HCT116 (cell line): ENCODE data around the gene RNF10. TPM values are rescaled to one million over a fixed set of nuclear protein-coding genes. Genes with fewer than 3 reads are reported as not detected.

Experiments used
- ATAC-seq: fragments of 200-7000 bp; cut with Tn5 transposase; 2 replicates; pipeline ENCODE4 v1.9.1; 2020; ENCODE audit warnings: mild to moderate bottlenecking, moderate library complexity
- BruUV-seq: library from RNA; stranded (reverse); fragments of 400-500 nt; replicated peaks from 2 replicates; lab custom pipeline; 2021; lab: Mats Ljungman, UMichigan
- CTCF ChIA-PET: fragments of 300-600 bp; sonication (Branson Sonifier 250); formaldehyde crosslinking; loops from one replicate; lab custom pipeline; 2021; ENCODE audit warnings: antibody characterized with exemption; lab: Charles Lee
- POLR2A ChIA-PET: fragments of 300-600, 350-600 bp; sonication (Branson Sonifier 250); formaldehyde crosslinking; loops from one replicate; lab custom pipeline; 2021; ENCODE audit warnings: antibody characterized with exemption; lab: Charles Lee
- RAD21 ChIA-PET, 2 experiments: fragments of 300-600 bp; sonication (Branson Sonifier 250); formaldehyde crosslinking; loops; one replicate each; lab custom pipeline; 2023; ENCODE audit warnings: low total read pairs in 2 of 2; ENCODE audit not compliant: uncharacterized antibody in 2 of 2, unreplicated experiment in 2 of 2, low non-redundant PET in 1 of 2; lab: Charles Lee
- DNase-seq: peaks from one replicate; pipeline ENCODE4 v3.0.0-alpha.2; 2010; ENCODE audit warnings: low read depth, low spot score
- H2AFZ ChIP-seq: fragments of 200-600 bp; shearing (Covaris generic), sonication (generic); 2 replicates; pipeline ENCODE4 v1.6.1; 2017; ENCODE audit warnings: low read depth, mixed run types, mixed read lengths, antibody characterized with exemption, low read length; ENCODE audit not compliant: poor library complexity, severe bottlenecking
- H3K27ac ChIP-seq: 2 replicates; pipeline ENCODE4 v1.5.1; 2012; ENCODE audit warnings: low read depth, low read length
- H3K27me3 ChIP-seq: fragments of 200-600 bp; sonication (generic); 2 replicates; pipeline ENCODE4 v1.6.1; 2016; ENCODE audit warnings: mixed run types, low read length, mixed read lengths; ENCODE audit not compliant: insufficient read depth
- H3K36me3 ChIP-seq, 2 experiments: fragments of 200-500 bp in 1 of 2; fragments of 200-600 bp in 1 of 2; sonication (Bioruptor generic) in 1 of 2; sonication (generic) in 1 of 2; 2 replicates each; pipeline versions ENCODE4 v1.5.1 to v1.6.1; 2014 to 2016; ENCODE audit warnings: low read length in 2 of 2, inconsistent platforms in 1 of 2, mixed read lengths in 1 of 2, mixed run types in 1 of 2; ENCODE audit not compliant: insufficient read depth in 2 of 2, control insufficient read depth in 1 of 2
- H3K4me1 ChIP-seq, 2 experiments: fragments of 200-600 bp in 1 of 2; sonication (generic) in 1 of 2; 2 replicates each; pipeline versions ENCODE4 v1.5.1 to v1.6.1; 2012 to 2017; ENCODE audit warnings: low read length in 2 of 2, inconsistent platforms in 1 of 2, mild to moderate bottlenecking in 1 of 2, mixed read lengths in 1 of 2, mixed run types in 1 of 2, moderate library complexity in 1 of 2; ENCODE audit not compliant: insufficient read depth in 2 of 2, control insufficient read depth in 1 of 2
- H3K4me2 ChIP-seq: fragments of 200-600 bp; sonication (generic); 2 replicates; pipeline ENCODE4 v1.6.1; 2017; ENCODE audit warnings: mixed run types, low read length, mixed read lengths
- H3K4me3 ChIP-seq, 2 experiments: fragments of 200-600 bp in 1 of 2; sonication (generic) in 1 of 2; replicated peaks in 1 of 2; 2 replicates each; pipeline ENCODE4 v1.5.1; 2011 to 2016; ENCODE audit warnings: low read length in 2 of 2, control low read depth in 1 of 2, low read depth in 1 of 2, mild to moderate bottlenecking in 1 of 2, mixed read lengths in 1 of 2, mixed run types in 1 of 2
- H3K79me2 ChIP-seq: fragments of 200-600 bp; sonication (generic); 2 replicates; pipeline ENCODE4 v1.6.1; 2017; ENCODE audit warnings: mild to moderate bottlenecking, mixed run types, low read length, moderate library complexity, mixed read lengths; ENCODE audit not compliant: insufficient read depth
- H3K9ac ChIP-seq: fragments of 200-600 bp; sonication (generic); 2 replicates; pipeline ENCODE4 v1.6.1; 2016; ENCODE audit warnings: low read length, mixed read lengths
- H3K9me2 ChIP-seq: fragments of 200-600 bp; sonication (generic), shearing (Covaris generic); 2 replicates; pipeline ENCODE4 v1.6.1; 2017; ENCODE audit warnings: mixed run types, mild to moderate bottlenecking, moderate library complexity; ENCODE audit not compliant: insufficient read depth
- H3K9me3 ChIP-seq, 2 experiments: fragments of 200-500 bp in 1 of 2; fragments of 200-600 bp in 1 of 2; sonication (Bioruptor generic) in 1 of 2; sonication (generic) in 1 of 2; 2 replicates each; pipeline ENCODE4 v1.6.1; 2014 to 2017; ENCODE audit warnings: low read length in 2 of 2, mixed read lengths in 2 of 2, inconsistent platforms in 1 of 2, low read depth in 1 of 2, mild to moderate bottlenecking in 1 of 2, mixed run types in 1 of 2, moderate library complexity in 1 of 2; ENCODE audit not compliant: control insufficient read depth in 1 of 2, insufficient read depth in 1 of 2
- H4K20me1 ChIP-seq: fragments of 200-600 bp; sonication (generic), shearing (Covaris generic); 2 replicates; pipeline ENCODE4 v1.6.1; 2017; ENCODE audit warnings: mixed run types, mild to moderate bottlenecking, moderate library complexity; ENCODE audit not compliant: insufficient read depth
- CBX3 ChIP-seq: IDR thresholded peaks from 2 replicates; pipeline ENCODE4 v1.6.1; 2012; ENCODE audit warnings: low read depth
- CEBPB ChIP-seq: IDR thresholded peaks from 2 replicates; pipeline ENCODE4 v1.6.1; 2012; ENCODE audit warnings: low read depth
- EGR1 ChIP-seq: IDR thresholded peaks from 2 replicates; pipeline ENCODE4 v1.6.1; 2012; ENCODE audit warnings: low read depth
- EZH2phosphoT487 ChIP-seq: fragments of 200-600 bp; IDR thresholded peaks from 2 replicates; pipeline ENCODE4 v1.6.1; 2018; ENCODE audit warnings: antibody characterized with exemption, borderline replicate concordance
- JUND ChIP-seq: IDR thresholded peaks from 2 replicates; pipeline ENCODE4 v1.6.1; 2012
- MAX ChIP-seq: IDR thresholded peaks from 2 replicates; pipeline ENCODE4 v1.6.1; 2012
- POLR2A ChIP-seq: IDR thresholded peaks from 2 replicates; pipeline ENCODE4 v1.7.0; 2011; ENCODE audit warnings: borderline replicate concordance; ENCODE audit not compliant: insufficient read depth, insufficient read length; ENCODE audit errors: extremely low read depth
- POLR2AphosphoS5 ChIP-seq: IDR thresholded peaks from 2 replicates; pipeline ENCODE4 v1.6.1; 2011; ENCODE audit warnings: mild to moderate bottlenecking, low read depth, low read length, moderate library complexity
- RAD21 ChIP-seq: IDR thresholded peaks from 2 replicates; pipeline ENCODE4 v1.6.1; 2012; ENCODE audit warnings: low read depth, mild to moderate bottlenecking
- SIN3A ChIP-seq: IDR thresholded peaks from 2 replicates; pipeline ENCODE4 v1.6.1; 2012; ENCODE audit warnings: low read depth
- SP1 ChIP-seq: IDR thresholded peaks from 2 replicates; pipeline ENCODE4 v1.6.1; 2012; ENCODE audit warnings: low read depth
- TCF7L2 ChIP-seq: IDR thresholded peaks from 2 replicates; pipeline ENCODE4 v1.7.0; 2011; ENCODE audit warnings: borderline replicate concordance, inconsistent platforms; ENCODE audit not compliant: insufficient read depth, insufficient read length; ENCODE audit errors: extremely low read depth
- YY1 ChIP-seq: IDR thresholded peaks from 2 replicates; pipeline ENCODE4 v1.6.1; 2011; ENCODE audit warnings: low read length, low read depth, moderate library complexity, mild to moderate bottlenecking; ENCODE audit not compliant: insufficient replicate concordance; ENCODE audit errors: extremely low read depth
- ZNF274 ChIP-seq: fragments of 200-500 bp; sonication (Bioruptor generic); IDR thresholded peaks from 2 replicates; pipeline ENCODE4 v1.6.1; 2014; ENCODE audit warnings: mild to moderate bottlenecking, low read depth, low read length, inconsistent platforms
- intact Hi-C: fragments of 100-400 bp; cut with micrococcal nuclease; formaldehyde crosslinking; loops from 2 replicates; pipeline ENCODE4 v1.10.0; 2022
- total RNA-seq: library from RNA; stranded (reverse); gene quantifications from one replicate; pipeline ENCODE4 v1.2.1, GENCODE V29; 2021; ENCODE audit not compliant: unreplicated experiment

The RNF10 gene
- total RNA-seq, 1 experiment from 2014 or later: 141 TPM

DNA sequence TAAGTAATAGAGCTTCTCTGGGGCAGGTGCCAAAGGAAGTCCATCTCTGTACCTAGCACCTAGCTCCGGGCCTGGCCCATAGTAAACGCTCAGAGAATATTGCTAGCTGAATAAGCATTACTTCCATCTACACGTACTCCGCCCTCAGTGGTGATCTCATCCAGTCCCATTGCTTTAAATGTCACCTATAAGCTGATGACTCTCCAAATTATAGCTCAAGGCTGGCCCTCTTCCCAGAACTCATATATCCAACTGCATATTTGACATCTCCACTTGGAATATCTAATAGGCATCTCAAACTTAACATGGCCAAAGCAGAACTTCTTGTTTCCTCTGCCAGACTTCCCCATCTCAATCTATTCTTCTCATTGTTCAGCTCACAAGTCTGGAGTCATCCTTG is 45.1 kb upstream of the RNF10 start:
- Histone ChIP-seq H3K9me2 (no peaks in the 10 kb centered on the region), H3K9ac (no peak overlapping the region), H3K9me3 (no peaks in the 10 kb centered on the region), H3K4me1 (no peaks in the 10 kb centered on the region), H2AFZ (no peak overlapping the region)
- CTCF ChIA-PET: no interaction called here
- BruUV-seq: no TSS peak
- intact Hi-C loops: no loop called here
- TF ChIP-seq CBX3 (no peak), SIN3A (no peak), YY1 (no peak), JUND (no peak), ZNF274 (no peak), CEBPB (no peak), EZH2phosphoT487 (no peak), TCF7L2 (no peak), EGR1 (no peak), RAD21 (no peak)
- TF ChIP-seq, all 23 proteins: peak for 0
- Histone ChIP-seq H3K27me3 (no peaks in the 10 kb centered on the region), H3K79me2 (0 out of 2 replicates have a peak, but pooled peaks cover 3% of the 10 kb centered on the region), H4K20me1 (no peaks in the 10 kb centered on the region), H3K4me2 (no peak overlapping the region), H3K36me3 (no peaks in the 10 kb centered on the region; a peak in 2 of 4 replicates), H3K27ac (no peak overlapping the region), H3K4me3 (no peak overlapping the region)
- ATAC-seq (no peak), DNase-seq (no peak)
- POLR2A ChIA-PET: no interaction called here
- RAD21 ChIA-PET: no interaction called here

- TF ChIP-seq SP1 (no peak), YY1 (no peak), POLR2AphosphoS5 (no peak), MAX (no peak), SIN3A (no peak), RAD21 (no peak), EZH2phosphoT487 (no peak), TCF7L2 (no peak), CEBPB (no peak), POLR2A (no peak), ZNF274 (no peak)
- H3K4me3 ChIP-seq: no peak overlapping the region
- H3K9ac ChIP-seq: no peak overlapping the region
- H3K27me3 ChIP-seq: no peaks in the 10 kb centered on the region
- H4K20me1 ChIP-seq: no peaks in the 10 kb centered on the region
- no peak overlapping the region for H2AFZ ChIP-seq
- intact Hi-C loops: no loop called here
- H3K79me2 ChIP-seq: peaks cover 13% of the 10 kb centered on the region; the same call in 1 of the 2 replicates
- peaks cover 3 to 7% of the 10 kb centered on the region in 2 experiments; a peak in 2 of 4 replicates for H3K4me1 ChIP-seq
- POLR2A ChIA-PET: no interaction called here
- ATAC-seq (no peak), DNase-seq (no peak)
- RAD21 ChIA-PET: no interaction called here
- no peaks in the 10 kb centered on the region for H3K9me2 ChIP-seq
- no peak overlapping the region for H3K4me2 ChIP-seq
- H3K9me3 ChIP-seq: no peaks in the 10 kb centered on the region
- H3K36me3 ChIP-seq: no peaks in the 10 kb centered on the region; a peak in 2 of 4 replicates
- no peak overlapping the region for H3K27ac ChIP-seq
- CTCF ChIA-PET: no interaction called here
- no TSS peak for BruUV-seq
Measured at GRCh38 chr12:120490325-120490724, 43.8 kb upstream of the RNF10 start.
